Measurements from ENCODE around the gene ME1.
"Not testable (repeated sequence)": the region's sequence is repeated elsewhere in the genome, so short reads cannot be mapped to it uniquely, and the experiment has no call there.

ME1 gene

GRCh38 chr6:83247471-83247870 lies 183.4 kb downstream of the ME1 start:
- DNase-seq = no peak

GRCh38 chr6:83231146-83231545 lies 199.7 kb downstream of the ME1 start:
- DNase-seq = no peak

DNA sequence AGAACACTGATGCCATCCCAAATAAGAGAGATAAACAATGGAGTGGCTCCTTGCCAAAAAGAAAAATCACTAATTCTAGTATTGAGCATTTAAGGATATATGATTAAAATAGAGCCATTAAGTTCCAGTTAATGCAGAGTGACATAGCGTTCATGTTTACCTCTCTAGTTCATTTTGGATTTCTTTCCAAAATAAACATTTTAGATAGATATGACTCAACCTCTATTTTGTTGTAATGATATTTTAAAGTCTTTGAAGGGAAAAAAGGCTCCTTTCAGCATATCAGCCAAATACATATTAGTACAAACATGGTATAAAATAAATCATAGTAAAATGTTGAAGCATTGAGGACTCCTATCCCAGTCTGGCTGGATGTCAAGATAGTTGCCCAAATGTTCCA lies 204.3 kb downstream of the ME1 start:
- DNase-seq = no peak

GRCh38 chr6:83221889-83222479 lies 208.9 kb downstream of the ME1 start:
- no peak for DNase-seq

DNA sequence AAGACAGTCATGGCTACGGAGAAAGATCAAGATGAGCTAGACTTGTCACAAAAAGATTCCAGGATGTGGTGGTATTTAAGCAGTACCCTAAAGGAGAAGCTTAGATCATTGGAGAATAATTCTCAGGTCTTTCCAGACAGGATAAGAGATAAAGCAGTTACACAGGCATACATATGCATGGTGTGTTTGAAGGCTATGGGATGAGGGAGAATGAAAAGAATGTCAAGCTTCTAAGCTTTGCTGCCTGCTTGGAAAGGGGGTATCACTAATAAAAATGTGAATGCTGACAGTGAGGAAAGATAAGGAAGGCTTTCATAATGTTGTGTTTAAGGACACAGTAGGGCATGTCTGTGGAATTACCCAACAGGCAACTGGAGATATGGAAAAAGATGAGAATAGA lies 209.6 kb downstream of the ME1 start:
- no peak for DNase-seq

GRCh38 chr6:83220121-83220520 lies 210.7 kb downstream of the ME1 start:
- DNase-seq = no peak

GRCh38 chr6:83218646-83219045 lies 212.2 kb downstream of the ME1 start:
- DNase-seq = no peak

- DNase-seq = no peak
Observed at GRCh38 chr6:83216806-83217205, 214.0 kb downstream of the ME1 start.

DNA sequence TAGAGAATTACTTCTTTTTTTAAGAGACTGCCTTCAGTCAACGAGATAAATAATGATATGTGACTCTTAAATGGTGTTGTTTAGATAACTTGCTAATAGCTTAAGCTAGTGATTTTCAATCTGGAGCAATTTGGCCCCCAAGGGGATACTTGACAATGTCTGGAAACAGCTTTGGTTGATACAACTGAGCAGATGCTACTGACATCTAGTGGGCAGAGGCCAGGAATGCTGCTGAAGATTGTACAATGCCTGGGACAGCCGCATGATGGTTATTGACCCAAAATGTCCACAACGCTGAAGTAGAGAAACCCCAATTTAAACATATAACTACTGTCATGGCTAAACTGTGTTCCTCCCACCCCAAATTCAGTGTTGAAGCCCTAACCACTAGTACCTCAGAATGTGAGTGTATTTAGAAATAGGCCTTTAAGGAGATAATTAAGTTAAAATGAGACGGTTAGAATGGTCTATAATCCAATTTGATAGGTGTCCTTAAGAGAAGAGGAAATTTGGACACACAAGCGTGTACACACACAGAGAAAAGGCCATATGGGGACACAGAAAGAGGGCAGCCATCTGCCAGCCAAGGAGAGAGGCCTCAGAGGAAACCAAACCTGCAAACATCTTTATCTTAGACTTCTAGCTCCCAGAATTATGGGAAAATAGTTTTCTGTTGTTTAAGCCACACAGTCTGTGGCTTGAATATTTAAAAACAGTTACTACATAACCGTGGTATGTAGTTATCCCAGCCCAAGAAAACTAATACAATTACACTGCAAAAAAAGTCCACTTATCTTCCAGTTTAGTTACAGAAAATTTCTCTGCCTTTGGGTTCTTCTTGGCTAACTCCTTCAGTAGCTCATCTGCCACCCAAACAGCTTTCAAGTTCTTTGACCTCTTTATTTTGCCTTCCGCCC lies 215.5 kb downstream of the ME1 start:
- peak in 2 of 4 experiments; percentile 4 to 22 for DNase-seq

DNA sequence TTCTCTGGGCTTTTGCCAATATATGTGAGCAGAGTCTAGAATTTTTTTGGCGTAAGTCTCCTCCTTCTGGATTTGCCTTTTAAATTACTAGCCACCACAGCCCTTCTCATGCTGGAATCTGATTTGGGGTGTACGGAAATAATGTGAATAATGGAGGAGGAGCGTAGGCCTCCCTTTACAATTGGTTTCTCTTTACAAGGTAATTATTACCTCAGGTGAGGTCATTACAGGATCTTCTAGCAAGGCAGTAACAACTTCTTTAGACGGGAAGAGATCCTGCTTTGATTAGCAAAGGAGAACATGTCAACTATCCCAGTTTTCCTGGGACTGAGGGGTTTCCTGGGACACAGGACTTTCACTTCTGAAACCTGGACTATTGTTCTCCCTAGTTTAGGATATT lies 228.8 kb downstream of the ME1 start:
- DNase-seq = no peak

GRCh38 chr6:83199863-83200225 lies 231.0 kb downstream of the ME1 start:
- no peak for DNase-seq

DNA sequence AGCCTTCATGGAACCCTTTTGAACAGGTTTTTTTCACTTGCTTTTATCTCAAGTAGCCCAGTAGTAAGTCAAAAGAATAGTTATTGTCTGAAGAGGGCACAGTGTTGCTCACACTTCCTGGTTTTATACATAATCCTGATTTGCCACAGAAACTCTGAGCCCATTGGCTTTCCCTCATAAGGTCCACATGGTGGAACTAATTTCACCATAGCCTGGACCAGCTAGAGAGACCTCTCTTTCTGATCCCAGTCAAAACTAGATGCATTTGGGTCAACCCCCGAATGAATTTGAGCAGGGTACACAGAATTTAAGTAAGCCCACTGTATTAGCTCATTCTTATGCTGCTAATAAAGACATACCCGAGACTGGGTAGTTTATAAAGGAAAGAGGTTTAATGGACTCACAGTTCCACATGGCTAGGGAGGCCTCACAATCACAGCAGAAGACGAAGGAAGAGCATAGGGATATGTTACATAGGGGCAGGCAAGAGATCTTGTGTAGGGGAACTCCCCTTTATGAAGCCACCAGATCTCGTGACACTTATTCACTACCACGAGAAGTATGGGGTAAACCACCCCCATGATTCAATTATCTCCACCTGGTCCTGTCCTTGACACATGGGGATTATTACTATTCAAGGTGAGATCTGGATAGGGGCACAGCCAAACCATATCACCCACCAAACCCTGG lies 231.5 kb downstream of the ME1 start:
- DNase-seq = no peak

GRCh38 chr6:83198486-83199172 lies 232.2 kb downstream of the ME1 start:
- DNase-seq = no peak

DNA sequence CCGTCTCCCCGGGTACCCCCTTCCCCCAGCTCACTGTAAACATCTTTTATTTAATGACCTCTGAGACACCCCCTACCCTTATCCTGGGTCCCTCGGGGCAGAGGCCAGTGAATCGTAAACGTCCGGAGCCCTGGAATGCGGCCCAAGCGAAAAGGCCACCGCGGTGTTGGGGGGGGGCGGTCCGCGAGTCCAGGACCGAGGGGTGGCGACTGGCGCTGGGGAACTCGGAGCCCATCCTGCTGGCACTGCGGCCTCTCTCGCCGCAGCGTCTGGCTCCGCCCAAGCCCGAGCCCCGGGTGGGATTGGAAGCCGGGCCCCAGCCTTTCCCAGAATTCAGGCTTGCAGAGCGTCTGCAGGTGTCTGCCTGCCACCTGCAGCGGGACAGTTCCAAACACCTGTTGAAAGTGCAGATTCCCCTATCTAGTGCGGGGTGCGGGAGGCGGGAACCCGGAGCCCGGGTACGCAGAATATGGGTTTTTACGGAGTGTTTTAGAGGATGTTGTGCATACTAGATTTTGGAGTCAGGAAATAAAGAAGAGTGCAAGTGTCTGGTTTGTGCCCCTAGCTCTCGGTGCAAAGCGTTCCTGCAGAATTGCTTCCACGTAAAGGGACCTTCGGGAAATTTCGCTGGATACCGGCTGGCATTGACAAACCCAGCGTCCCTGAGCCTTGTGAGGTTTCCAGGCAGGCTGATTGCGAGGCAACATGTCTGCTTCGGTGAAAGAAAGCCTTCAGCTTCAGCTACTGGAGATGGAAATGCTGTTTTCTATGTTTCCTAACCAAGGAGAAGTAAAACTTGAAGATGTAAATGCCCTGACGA lies 236.9 kb downstream of the ME1 start:
- no peak for DNase-seq

DNA sequence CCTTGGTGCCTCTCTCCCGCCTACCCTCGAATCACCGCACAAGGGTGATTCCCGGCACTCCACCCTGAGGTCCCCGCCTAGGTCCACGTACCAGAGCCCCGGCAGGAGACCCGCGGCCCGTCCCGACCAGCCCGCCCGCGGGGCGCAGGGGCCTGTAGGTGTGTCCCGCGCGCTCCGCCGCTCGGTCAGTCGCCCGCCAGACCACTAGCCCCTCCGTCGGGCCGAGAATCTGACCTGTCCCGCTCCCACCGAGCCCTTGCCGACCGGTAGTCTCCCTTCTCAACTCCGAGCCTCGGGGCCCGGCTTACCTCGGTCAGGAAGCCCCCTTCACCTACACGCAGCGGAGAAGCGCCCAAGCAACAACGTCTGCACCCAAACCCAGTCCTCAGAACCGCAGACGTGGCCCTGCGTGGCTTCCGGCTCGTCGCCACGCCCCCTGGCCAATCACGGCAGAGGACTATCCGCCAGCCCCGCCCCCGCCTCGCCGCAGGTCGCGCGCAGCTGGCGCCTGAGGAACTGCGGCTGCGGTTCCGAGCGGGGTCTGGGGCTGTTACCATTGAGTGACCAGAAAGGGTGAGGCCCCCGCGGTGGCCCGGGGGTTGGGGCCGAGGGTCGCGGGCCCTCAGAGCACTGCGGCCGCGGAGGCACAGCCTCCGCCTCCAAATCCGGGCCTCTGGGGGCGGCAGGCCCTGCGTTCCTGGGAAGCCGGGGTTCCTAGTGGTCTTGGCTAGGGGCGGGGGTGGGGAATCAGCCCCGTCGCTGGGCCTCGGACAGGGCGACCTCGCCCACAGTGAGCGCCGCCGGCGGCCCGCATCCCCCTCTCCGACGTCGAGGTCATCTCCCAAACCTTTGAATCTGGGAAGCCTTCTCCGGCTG lies 237.7 kb downstream of the ME1 start, which contains the start of the genes PGM3 and RWDD2A:
TSS of gene PGM3 (minus strand) at position 395 of the 876 bp plus-strand sequence. CDS start 2,253 bp downstream, outside the sequence.
TSS of gene RWDD2A (plus strand) at position 487 of the 876 bp plus-strand sequence. CDS start 1,095 bp downstream, outside the sequence.
- DNase-seq = peak; percentile 73 to 85 (median 80)

GRCh38 chr6:83192456-83192855 lies 238.4 kb downstream of the ME1 start:
- no peak for DNase-seq

- not testable (repeated sequence) for DNase-seq
Observed at GRCh38 chr6:83191974-83192373, 238.9 kb downstream of the ME1 start.

- no peak for DNase-seq
Observed at GRCh38 chr6:83190626-83191025, 240.2 kb downstream of the ME1 start.

DNA sequence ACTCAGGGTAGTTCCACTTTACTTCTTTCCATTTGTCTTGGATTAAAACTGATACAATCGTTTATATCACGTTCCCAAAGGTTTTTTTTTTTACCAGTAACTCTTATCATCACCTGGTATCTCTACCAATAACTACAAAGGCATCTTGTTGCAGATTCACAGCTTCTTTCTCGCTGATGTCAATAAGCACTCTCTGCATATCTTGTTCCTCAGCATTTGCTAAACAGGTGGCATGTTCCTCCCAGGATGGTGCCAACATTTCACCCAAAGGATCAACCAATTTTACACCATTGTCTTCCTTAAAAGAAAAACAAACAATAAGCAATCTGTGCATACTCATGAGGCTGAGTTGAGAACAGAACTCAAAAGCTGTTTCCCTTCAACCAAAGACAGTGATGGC lies 242.3 kb downstream of the ME1 start:
- DNase-seq = no peak

DNA sequence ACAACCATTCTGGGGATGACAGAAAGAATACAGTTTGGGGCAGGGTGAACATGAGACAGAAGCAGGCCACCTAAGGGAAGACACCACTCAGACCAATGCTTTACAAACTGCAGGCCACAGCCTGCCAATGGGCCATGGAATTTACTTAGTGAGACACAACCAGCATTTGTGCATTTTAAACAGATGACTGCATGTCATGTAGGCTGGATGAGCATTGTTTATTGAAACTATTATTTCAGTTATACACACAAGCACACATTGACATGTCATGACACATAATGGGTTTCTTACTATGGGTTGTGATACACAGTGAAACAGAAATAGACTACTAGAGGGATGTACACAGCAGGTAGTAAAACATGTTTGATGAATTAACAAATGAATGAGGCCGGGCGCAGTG lies 245.8 kb downstream of the ME1 start:
- no peak for DNase-seq

Measured in activated CD4-positive, CD25-positive, alpha-beta regulatory T cell (primary cell).